Naive thymus-derived CD4-positive, alpha-beta T cell (primary cell): ENCODE results near the gene VEGFA. TPM values are rescaled to one million over a fixed set of nuclear protein-coding genes. Genes with fewer than 3 reads are reported as not detected.
A peak's percentile ranks its signal among the peaks of the same experiment; 100 is the strongest.

Experiments
- ATAC-seq: fragments of 150-1000 bp; cut with Tn5 transposase; 2 replicates; pipeline ENCODE4 v1.10.0; 2021; ENCODE audit warnings: mild to moderate bottlenecking, moderate library complexity
- CTCF ChIA-PET: fragments of 350-600 bp; sonication (Branson Sonifier 250); formaldehyde crosslinking; loops from one replicate; lab custom pipeline; 2021; ENCODE audit warnings: antibody characterized with exemption; lab: Charles Lee
- POLR2A ChIA-PET: fragments of 350-600 bp; sonication (Branson Sonifier 250); formaldehyde crosslinking; loops from one replicate; lab custom pipeline; 2021; ENCODE audit warnings: antibody characterized with exemption, inconsistent platforms; lab: Charles Lee
- DNase-seq, 9 donors: peaks; one replicate each; pipeline versions ENCODE4 v3.0.0 to v3.0.0-alpha.2; 2020 to 2022; ENCODE audit warnings: mixed read lengths in 1 of 9
- H3K27ac ChIP-seq: one replicate; pipeline ENCODE4 v1.7.0; 2013; ENCODE audit warnings: mild to moderate bottlenecking, low read depth, low read length, moderate library complexity
- H3K27me3 ChIP-seq, 2 donors: one replicate each; pipeline ENCODE4 v1.7.0; 2013; ENCODE audit warnings: low read length in 2 of 2, mild to moderate bottlenecking in 2 of 2, moderate library complexity in 2 of 2; ENCODE audit not compliant: control insufficient read depth in 2 of 2, insufficient read depth in 2 of 2
- H3K36me3 ChIP-seq, 3 experiments: 1 replicate in 2 of 3; 2 replicates in 1 of 3; pipeline ENCODE4 v1.7.0; 2013; ENCODE audit warnings: low read length in 3 of 3, mild to moderate bottlenecking in 3 of 3, moderate library complexity in 1 of 3; ENCODE audit not compliant: insufficient read depth in 3 of 3, control insufficient read depth in 2 of 3
- H3K4me1 ChIP-seq, 2 donors: one replicate each; pipeline ENCODE4 v1.7.0; 2013; ENCODE audit warnings: low read length in 2 of 2, mild to moderate bottlenecking in 2 of 2, moderate library complexity in 1 of 2; ENCODE audit not compliant: control insufficient read depth in 2 of 2, insufficient read depth in 2 of 2
- H3K4me3 ChIP-seq: 2 replicates; pipeline ENCODE4 v1.7.0; 2013; ENCODE audit warnings: mild to moderate bottlenecking, low read length
- H3K9me3 ChIP-seq, 3 experiments: 1 replicate in 2 of 3; 2 replicates in 1 of 3; pipeline ENCODE4 v1.7.0; 2013; ENCODE audit warnings: low read length in 3 of 3; ENCODE audit not compliant: control insufficient read depth in 2 of 3
- H3K27ac Mint-ChIP-seq, 9 donors: one replicate each; pipeline ENCODE4 v1.8.0; 2020 to 2022; ENCODE audit warnings: mixed read lengths in 9 of 9, mild to moderate bottlenecking in 8 of 9, moderate library complexity in 5 of 9, inconsistent platforms in 2 of 9
- H3K27me3 Mint-ChIP-seq, 5 donors: one replicate each; pipeline ENCODE4 v1.8.0; 2021 to 2022; ENCODE audit warnings: mixed read lengths in 5 of 5, mild to moderate bottlenecking in 1 of 5
- H3K36me3 Mint-ChIP-seq, 5 donors: one replicate each; pipeline ENCODE4 v1.8.0; 2020 to 2022; ENCODE audit warnings: mixed read lengths in 5 of 5, mild to moderate bottlenecking in 3 of 5, inconsistent platforms in 1 of 5
- H3K4me1 Mint-ChIP-seq, 7 donors: one replicate each; pipeline ENCODE4 v1.8.0; 2020 to 2022; ENCODE audit warnings: mixed read lengths in 7 of 7, mild to moderate bottlenecking in 3 of 7, inconsistent platforms in 1 of 7
- H3K4me3 Mint-ChIP-seq, 10 donors: one replicate each; pipeline ENCODE4 v1.8.0; 2020 to 2022; ENCODE audit warnings: mild to moderate bottlenecking in 10 of 10, mixed read lengths in 10 of 10, moderate library complexity in 6 of 10, inconsistent platforms in 2 of 10
- H3K9me3 Mint-ChIP-seq, 11 donors: one replicate each; pipeline ENCODE4 v1.8.0; 2020 to 2022; ENCODE audit warnings: mixed read lengths in 11 of 11, mild to moderate bottlenecking in 4 of 11, inconsistent platforms in 1 of 11, moderate library complexity in 1 of 11
- intact Hi-C, 2 donors: fragments of 100-400 bp; cut with micrococcal nuclease; formaldehyde crosslinking; loops; one replicate each; pipeline ENCODE4 v1.15.1; 2023
- polyA plus RNA-seq, 2 donors: library from polyadenylated mRNA; unstranded; fragments of 300-500 nt; fragmentation: Illumina TruSeq; gene quantifications; one replicate each; pipeline ENCODE4 v1.2.3, GENCODE V29; 2021
- total RNA-seq, 6 experiments: library from RNA in 5 of 6; stranded (reverse) in 5 of 6; gene quantifications; 1 replicate in 5 of 6; 2 replicates in 1 of 6; pipeline ENCODE4 v1.2.3 and lab custom pipeline; 2021 to 2026

VEGFA gene
- total and polyA plus RNA-seq, 7 experiments from 2014 or later, result 0.26 to 72.1 (median 10.2) TPM; not detected in 1

GRCh38 chr6:43760210-43761168 is 9.5 kb upstream of the VEGFA start:
- Mint-ChIP-seq H3K27me3 (peaks cover 0 to 12% (median 0%) of the 10 kb centered on the region in 5 donors), H3K27ac (peak overlapping the region in 2 of 9 donors; percentile 16 to 50), H3K4me3 (no peak overlapping the region), H3K9me3 (peaks cover 0 to 2% (median 0%) of the 10 kb centered on the region in 11 donors), H3K36me3 (no peaks in the 10 kb centered on the region), H3K4me1 (peaks cover 0 to 6% (median 0%) of the 10 kb centered on the region in 7 donors)
- Histone ChIP-seq H3K27ac (no peak overlapping the region), H3K9me3 (no peaks in the 10 kb centered on the region), H3K36me3 (no peaks in the 10 kb centered on the region), H3K4me1 (no peaks in the 10 kb centered on the region), H3K4me3 (no peak overlapping the region), H3K27me3 (no peaks in the 10 kb centered on the region)
- CTCF ChIA-PET, result interaction anchor here (0.6 kb wide), 1 partner anchor 1899 kb away, joined by 4 read pairs; no protein-coding TSS in a partner anchor
- DNase-seq (no peak), ATAC-seq (no peak)
- intact Hi-C loops, result no loop called here
- POLR2A ChIA-PET, result no interaction called here

- Mint-ChIP-seq H3K27me3 (peaks cover 0 to 15% (median 0%) of the 10 kb centered on the region in 5 donors), H3K4me3 (no peak overlapping the region), H3K9me3 (no peaks in the 10 kb centered on the region), H3K4me1 (peaks cover 0 to 6% (median 0%) of the 10 kb centered on the region in 7 donors), H3K27ac (no peak overlapping the region), H3K36me3 (no peaks in the 10 kb centered on the region)
- no peak overlapping the region for H3K27ac ChIP-seq
- ChIA-PET CTCF (interaction anchor here (0.6 to 1.8 kb wide), 3 partner anchors 17 to 318 kb away, joined by 3 to 6 read pairs (median 4); no protein-coding TSS in a partner anchor), POLR2A (no interaction called here)
- intact Hi-C loops, result no loop called here
- ATAC-seq, result no peak
- no peaks in the 10 kb centered on the region for H3K27me3 ChIP-seq
- DNase-seq, result no peak
- no peaks in the 10 kb centered on the region for H3K4me1 ChIP-seq
- H3K36me3 ChIP-seq, result no peaks in the 10 kb centered on the region
- no peaks in the 10 kb centered on the region for H3K9me3 ChIP-seq
- no peak overlapping the region for H3K4me3 ChIP-seq
These were observed 8.2 kb upstream of the VEGFA start for GRCh38 chr6:43761666-43762409.

GRCh38 chr6:43762410-43762768 is 7.6 kb upstream of the VEGFA start:
- ChIA-PET CTCF (interaction anchor here (0.6 to 1.8 kb wide), 2 partner anchors 17 to 317 kb away, joined by 4 to 6 read pairs; no protein-coding TSS in a partner anchor), POLR2A (no interaction called here)
- Mint-ChIP-seq H3K27me3 (peaks cover 0 to 15% (median 0%) of the 10 kb centered on the region in 5 donors), H3K27ac (no peak overlapping the region), H3K4me3 (no peak overlapping the region), H3K4me1 (peaks cover 0 to 6% (median 0%) of the 10 kb centered on the region in 7 donors), H3K9me3 (no peaks in the 10 kb centered on the region), H3K36me3 (no peaks in the 10 kb centered on the region)
- ATAC-seq (no peak), DNase-seq (no peak)
- Histone ChIP-seq H3K4me1 (no peaks in the 10 kb centered on the region), H3K4me3 (no peak overlapping the region), H3K36me3 (no peaks in the 10 kb centered on the region), H3K27ac (no peak overlapping the region), H3K9me3 (no peaks in the 10 kb centered on the region), H3K27me3 (no peaks in the 10 kb centered on the region)
- intact Hi-C loops, result no loop called here

- Mint-ChIP-seq H3K27me3 (peaks cover 0 to 15% (median 0%) of the 10 kb centered on the region in 5 donors), H3K27ac (peak overlapping the region in 1 of 9 donors; percentile 36), H3K4me1 (peaks cover 0 to 6% (median 0%) of the 10 kb centered on the region in 7 donors), H3K4me3 (no peak overlapping the region), H3K36me3 (no peaks in the 10 kb centered on the region), H3K9me3 (no peaks in the 10 kb centered on the region)
- no peak for DNase-seq
- H3K27me3 ChIP-seq, result no peaks in the 10 kb centered on the region
- POLR2A ChIA-PET, result interaction anchor here (0.9 kb wide), 1 partner anchor 316 kb away, joined by 3 read pairs; no protein-coding TSS in a partner anchor
- ATAC-seq, result peak; percentile 59
- H3K4me1 ChIP-seq, result no peaks in the 10 kb centered on the region
- H3K4me3 ChIP-seq, result no peak overlapping the region
- H3K9me3 ChIP-seq, result no peaks in the 10 kb centered on the region
- CTCF ChIA-PET, result interaction anchor here (1.8 kb wide), 1 partner anchor 316 kb away, joined by 6 read pairs; no protein-coding TSS in a partner anchor
- no peak overlapping the region for H3K27ac ChIP-seq
- no peaks in the 10 kb centered on the region for H3K36me3 ChIP-seq
- intact Hi-C loops, result no loop called here
These were observed 6.9 kb upstream of the VEGFA start for GRCh38 chr6:43762966-43763695.

- ATAC-seq, result no peak
- Histone ChIP-seq H3K4me3 (no peak overlapping the region), H3K36me3 (no peaks in the 10 kb centered on the region), H3K9me3 (no peaks in the 10 kb centered on the region), H3K27ac (no peak overlapping the region), H3K4me1 (no peaks in the 10 kb centered on the region), H3K27me3 (no peaks in the 10 kb centered on the region)
- H3K27ac Mint-ChIP-seq, result no peak overlapping the region
- H3K4me1 Mint-ChIP-seq, result peaks cover 0 to 6% (median 0%) of the 10 kb centered on the region in 7 donors
- no peaks in the 10 kb centered on the region for H3K9me3 Mint-ChIP-seq
- H3K27me3 Mint-ChIP-seq, result peaks cover 0 to 15% (median 0%) of the 10 kb centered on the region in 5 donors
- ChIA-PET CTCF (interaction anchor here (1.0 to 2.9 kb wide), 2 partner anchors 10 to 310 kb away, joined by 3 to 10 read pairs; no protein-coding TSS in a partner anchor), POLR2A (interaction anchor here (0.6 to 0.9 kb wide), 2 partner anchors 315 to 545 kb away, joined by 3 read pairs; no protein-coding TSS in a partner anchor)
- no peaks in the 10 kb centered on the region for H3K36me3 Mint-ChIP-seq
- H3K4me3 Mint-ChIP-seq, result no peak overlapping the region
- intact Hi-C loops, result no loop called here
- no peak for DNase-seq
These were observed 6.0 kb upstream of the VEGFA start for GRCh38 chr6:43763812-43764522.
